ENCODE measurements around the gene TECPR2. TPM values are rescaled to one million over a fixed set of nuclear protein-coding genes. Genes with fewer than 3 reads are reported as not detected.

Gene TECPR2
- total RNA-seq, 1 donor from 2014 or later, result 27.0 TPM

GRCh38 chr14:102451064-102451352, 88.3 kb downstream of the TECPR2 start:
- DNase-seq (ENCODE audit: low read depth, low spot score), result no peak
- no peak overlapping the region for H3K4me3 Mint-ChIP-seq
- H3K27ac Mint-ChIP-seq (ENCODE audit: unreplicated experiment), result peak overlapping the region; percentile 57
- H3K4me1 Mint-ChIP-seq, result no peaks in the 10 kb centered on the region
- no peak for TF ChIP-seq CTCF (conservative IDR thresholded peaks at IDR 0.05)
- no peaks in the 10 kb centered on the region for H3K27me3 Mint-ChIP-seq (ENCODE audit: low read depth)
- no peaks in the 10 kb centered on the region for H3K9me3 Mint-ChIP-seq
- H3K36me3 Mint-ChIP-seq (ENCODE audit: low read depth), result peaks cover 7% of the 10 kb centered on the region

- Mint-ChIP-seq H3K9me3 (no peaks in the 10 kb centered on the region), H3K27ac (ENCODE audit: unreplicated experiment) (no peak overlapping the region), H3K27me3 (ENCODE audit: low read depth) (no peaks in the 10 kb centered on the region), H3K4me3 (no peak overlapping the region), H3K36me3 (ENCODE audit: low read depth) (peaks cover 4% of the 10 kb centered on the region), H3K4me1 (no peaks in the 10 kb centered on the region)
- no peak for DNase-seq (ENCODE audit: low read depth, low spot score)
- no peak for TF ChIP-seq CTCF (conservative IDR thresholded peaks at IDR 0.05)
Measured at GRCh38 chr14:102452302-102452701, 89.6 kb downstream of the TECPR2 start.

GRCh38 chr14:102454711-102455110, 92.0 kb downstream of the TECPR2 start:
- no peak for TF ChIP-seq CTCF (conservative IDR thresholded peaks at IDR 0.05)
- Mint-ChIP-seq H3K4me3 (no peak overlapping the region), H3K27ac (ENCODE audit: unreplicated experiment) (no peak overlapping the region), H3K9me3 (no peaks in the 10 kb centered on the region), H3K36me3 (ENCODE audit: low read depth) (peaks cover 4% of the 10 kb centered on the region), H3K27me3 (ENCODE audit: low read depth) (no peaks in the 10 kb centered on the region), H3K4me1 (no peaks in the 10 kb centered on the region)
- DNase-seq (ENCODE audit: low read depth, low spot score), result no peak

GRCh38 chr14:102457509-102457908, 94.8 kb downstream of the TECPR2 start:
- Mint-ChIP-seq H3K27me3 (ENCODE audit: low read depth) (no peaks in the 10 kb centered on the region), H3K36me3 (ENCODE audit: low read depth) (peaks cover 3% of the 10 kb centered on the region)
- TF ChIP-seq CTCF (conservative IDR thresholded peaks at IDR 0.05), result no peak

GRCh38 chr14:102461490-102462338, 99.0 kb downstream of the TECPR2 start:
- no peak overlapping the region for H3K27ac Mint-ChIP-seq (ENCODE audit: unreplicated experiment)
- no peaks in the 10 kb centered on the region for H3K4me1 Mint-ChIP-seq
- no peak for TF ChIP-seq CTCF (conservative IDR thresholded peaks at IDR 0.05)
- H3K9me3 Mint-ChIP-seq, result no peaks in the 10 kb centered on the region
- peaks cover 18% of the 10 kb centered on the region for H3K36me3 Mint-ChIP-seq (ENCODE audit: low read depth)
- no peak for DNase-seq (ENCODE audit: low read depth, low spot score)
- H3K4me3 Mint-ChIP-seq, result no peak overlapping the region
- no peaks in the 10 kb centered on the region for H3K27me3 Mint-ChIP-seq (ENCODE audit: low read depth)

More at GRCh38 chr14:102457509-102457908, 94.8 kb downstream of the TECPR2 start:
- Mint-ChIP-seq H3K27ac (ENCODE audit: unreplicated experiment) (no peak overlapping the region), H3K4me3 (no peak overlapping the region), H3K4me1 (no peaks in the 10 kb centered on the region), H3K9me3 (no peaks in the 10 kb centered on the region)
- no peak for DNase-seq (ENCODE audit: low read depth, low spot score)
